ENCODE data around the gene GRIK4.
"Not testable (repeated sequence)": the region's sequence is repeated elsewhere in the genome, so short reads cannot be mapped to it uniquely, and the experiment has no call there.

GRIK4 gene

DNA sequence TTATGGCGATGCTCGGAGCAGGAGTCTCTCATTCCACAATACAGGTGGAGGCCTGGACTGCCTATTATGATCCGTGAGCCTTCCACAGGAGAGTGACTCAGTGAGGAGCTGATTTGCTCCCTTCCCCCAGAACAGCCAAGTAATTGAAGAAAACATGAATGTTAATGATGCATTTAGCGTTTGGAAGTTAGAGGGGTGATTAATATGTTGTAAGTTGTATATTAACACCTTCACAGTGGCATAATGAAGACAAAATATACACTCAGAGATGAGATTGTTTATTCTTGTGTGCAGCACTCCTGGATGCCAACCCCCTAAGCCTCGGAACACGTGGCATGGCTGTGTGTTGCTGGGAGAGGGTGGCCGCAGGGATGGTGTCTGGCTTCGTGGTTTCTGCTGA, 98.6 kb downstream of the GRIK4 start:
- DNase-seq, result no peak

DNA sequence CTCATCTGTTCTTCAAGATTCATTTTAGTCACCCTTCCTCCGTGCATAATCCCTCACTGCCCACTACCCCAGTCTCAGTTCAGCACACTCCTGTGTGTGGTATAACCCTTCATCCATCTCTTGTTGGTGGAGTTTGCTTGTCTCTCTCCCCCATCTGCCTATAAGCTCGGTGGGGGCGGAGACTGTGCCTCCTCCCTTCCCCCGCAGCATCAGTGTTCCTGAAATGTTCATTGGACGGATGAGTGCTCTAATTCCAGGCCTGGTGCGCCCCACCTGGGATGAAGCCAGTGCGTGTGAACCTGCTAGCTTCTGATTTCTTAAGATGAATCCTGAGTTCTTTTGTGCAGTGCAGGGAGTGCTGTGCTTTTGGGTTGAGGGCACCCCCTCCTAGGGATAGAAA, 100.0 kb downstream of the GRIK4 start:
- DNase-seq, result no peak

DNA sequence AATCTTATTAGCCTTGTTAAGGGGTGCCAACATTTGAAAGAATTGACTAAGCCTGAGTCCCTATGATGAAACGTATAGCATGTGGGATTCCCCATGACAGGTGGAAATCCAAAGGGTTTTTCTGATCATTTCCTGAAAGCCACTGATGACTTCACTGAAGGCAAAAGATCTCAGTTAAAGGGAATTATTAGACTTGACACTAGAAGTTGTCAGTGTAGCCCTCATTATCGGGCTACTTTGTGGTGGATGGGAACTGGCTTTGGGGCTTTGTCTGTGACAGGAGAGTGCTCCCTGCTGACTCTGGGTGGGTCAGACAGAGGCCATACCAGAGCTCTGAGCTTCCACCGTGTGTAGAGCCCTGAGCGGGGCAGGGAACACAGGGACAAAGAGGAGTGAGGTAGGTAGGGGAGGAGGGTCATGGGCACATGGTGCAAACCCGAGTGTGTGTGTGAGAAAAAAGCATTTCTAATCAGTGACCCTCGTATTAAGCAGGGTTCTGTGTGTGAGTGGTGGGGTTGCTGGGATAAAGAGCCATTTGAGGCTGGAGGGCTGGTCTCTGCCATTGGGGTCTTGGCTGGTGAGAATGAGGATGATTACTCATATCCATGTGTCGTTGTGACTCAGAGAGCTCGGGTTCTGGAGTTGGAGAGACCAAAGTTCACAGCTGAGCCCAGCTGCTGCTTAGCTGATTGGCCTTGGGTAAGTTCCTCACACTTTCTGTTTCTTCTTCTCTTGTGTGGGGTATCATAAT, 101.1 kb downstream of the GRIK4 start:
- no peak for DNase-seq

DNA sequence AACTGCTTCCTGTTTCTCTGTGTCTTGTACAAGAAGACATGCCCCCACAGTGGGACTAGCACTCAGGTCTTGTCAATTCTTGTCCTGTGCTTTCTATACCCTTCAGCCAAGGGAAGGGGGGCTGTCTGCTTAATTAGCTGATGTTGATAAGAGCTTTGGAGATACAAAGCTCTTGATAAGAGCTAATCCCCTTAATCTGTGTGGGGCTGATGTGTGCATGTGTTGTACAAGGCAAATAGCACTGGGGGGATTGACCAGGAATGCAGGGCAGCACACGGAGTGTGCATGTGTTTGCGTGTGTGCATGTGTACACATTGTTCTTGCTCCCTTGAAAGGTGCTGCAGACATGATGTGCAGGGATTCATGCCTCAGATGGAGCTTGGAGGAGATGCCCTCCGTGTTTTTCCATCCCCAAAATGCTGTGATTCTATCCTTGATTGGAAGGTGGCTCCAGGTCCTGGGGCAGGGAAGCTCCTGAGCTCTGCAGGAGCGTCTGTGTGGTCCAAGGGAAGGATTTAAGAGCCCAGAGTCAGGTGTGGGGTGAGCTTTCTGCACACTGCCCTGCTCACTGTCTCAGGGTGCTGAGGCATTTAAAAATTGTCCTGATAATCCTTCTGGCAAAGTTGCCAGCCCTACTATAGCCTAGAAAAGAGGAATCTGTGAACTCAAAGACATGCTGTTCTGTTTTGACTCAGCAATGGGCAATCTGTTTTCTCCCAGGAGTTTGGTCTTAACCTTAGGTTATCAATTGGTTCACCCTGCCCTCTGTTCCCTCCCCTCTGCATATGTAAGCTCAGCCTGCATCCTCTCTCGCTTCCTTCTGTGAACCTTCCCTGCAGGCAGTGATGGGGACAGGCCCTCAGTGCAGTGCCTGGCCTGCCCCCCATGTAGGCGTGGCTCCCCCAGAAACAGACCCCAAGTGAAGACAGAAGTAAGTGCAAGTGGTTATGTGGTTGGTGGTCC, 102.0 kb downstream of the GRIK4 start:
- no peak for DNase-seq

DNA sequence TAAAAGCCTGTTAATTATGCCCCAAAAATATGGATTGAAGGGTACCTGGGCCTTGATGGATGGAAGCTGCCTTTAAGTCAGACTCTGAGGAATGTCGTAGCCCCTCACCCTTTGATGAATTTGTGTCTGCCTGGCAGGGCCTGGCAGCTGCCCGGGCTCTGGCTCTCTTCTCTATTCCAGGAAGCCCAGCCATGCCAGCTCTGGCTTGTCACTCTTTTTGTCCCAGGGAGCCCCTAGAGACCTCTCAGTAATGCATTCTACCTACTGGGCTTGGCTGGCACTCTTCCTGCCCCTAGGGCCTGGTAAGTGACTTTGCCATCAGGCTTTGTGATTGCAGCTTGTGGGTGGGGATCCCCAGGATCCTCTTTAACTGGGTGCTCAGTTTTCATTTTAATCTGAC, 103.8 kb downstream of the GRIK4 start:
- no peak for DNase-seq

DNA sequence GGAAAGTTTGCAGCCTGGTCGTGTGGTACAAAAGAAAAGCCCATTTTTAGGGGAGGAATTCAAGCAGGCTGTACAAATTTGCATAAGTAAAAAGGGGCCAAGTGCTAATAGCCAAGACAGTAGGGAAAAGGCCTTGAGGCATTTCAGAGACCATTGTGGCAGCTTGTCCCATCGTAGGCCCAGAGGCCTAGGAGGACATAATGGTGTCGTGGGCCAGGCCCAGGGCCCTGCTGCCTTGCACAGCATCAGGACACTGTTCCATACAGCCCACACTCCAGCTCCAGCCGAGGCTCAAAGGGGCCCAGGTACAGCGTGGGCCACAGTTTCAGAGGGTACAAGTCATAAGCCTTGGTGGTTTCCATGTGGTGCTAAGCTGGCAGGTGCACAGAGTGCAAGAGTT, 106.9 kb downstream of the GRIK4 start:
- DNase-seq, result no peak

DNA sequence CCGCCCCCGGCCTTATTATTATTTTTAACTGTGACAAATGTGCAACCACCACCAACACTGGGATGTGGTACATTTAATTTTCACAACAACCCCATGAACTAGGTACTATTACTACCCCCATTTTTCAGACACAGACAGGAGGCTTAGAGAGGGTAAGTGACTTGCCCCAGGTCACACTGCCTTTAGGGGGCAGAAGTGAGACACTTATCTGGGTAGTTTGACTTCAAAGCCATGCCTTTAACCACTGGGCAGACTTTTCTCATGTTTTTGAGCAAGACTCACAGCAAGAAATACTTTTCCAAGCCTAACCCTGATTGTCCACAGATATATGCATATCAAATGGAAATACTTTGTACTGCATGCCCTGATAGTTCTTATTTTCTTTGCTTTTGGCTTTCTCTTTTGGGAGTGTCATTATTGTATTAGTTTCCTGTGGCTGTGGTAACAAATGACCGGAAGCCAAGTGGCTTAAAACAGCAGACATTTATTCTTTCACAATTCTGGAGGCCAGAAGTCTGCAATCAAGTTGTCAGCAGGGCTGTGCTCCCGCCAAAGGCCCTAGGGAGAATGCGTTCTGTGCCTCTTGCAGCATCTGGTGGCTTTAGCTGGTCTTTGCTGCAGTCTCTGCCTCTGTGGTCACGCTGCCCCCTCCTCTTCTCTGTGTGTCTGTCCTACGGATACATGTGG, 110.8 kb downstream of the GRIK4 start:
- DNase-seq, result no peak

DNA sequence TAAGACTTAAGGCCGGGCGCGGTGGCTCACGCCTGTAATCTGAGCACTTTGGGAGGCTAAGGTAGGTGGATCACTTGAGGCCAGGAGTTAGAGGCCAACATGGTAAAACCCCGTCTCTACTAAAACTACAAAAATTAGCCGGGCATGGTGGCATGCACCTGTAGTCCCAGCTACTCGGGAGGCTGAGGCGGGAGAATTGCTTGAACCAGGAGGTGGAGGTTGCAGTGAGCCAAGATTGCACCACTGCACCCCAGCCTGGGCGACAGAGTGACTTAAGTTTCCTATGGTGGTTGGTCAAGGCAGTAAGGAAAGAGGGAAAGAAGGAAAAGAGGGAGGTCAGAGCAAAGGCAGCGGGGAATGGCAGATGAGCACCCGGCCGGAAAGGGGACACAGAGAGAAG, 113.4 kb downstream of the GRIK4 start:
- not testable (repeated sequence) for DNase-seq

DNA sequence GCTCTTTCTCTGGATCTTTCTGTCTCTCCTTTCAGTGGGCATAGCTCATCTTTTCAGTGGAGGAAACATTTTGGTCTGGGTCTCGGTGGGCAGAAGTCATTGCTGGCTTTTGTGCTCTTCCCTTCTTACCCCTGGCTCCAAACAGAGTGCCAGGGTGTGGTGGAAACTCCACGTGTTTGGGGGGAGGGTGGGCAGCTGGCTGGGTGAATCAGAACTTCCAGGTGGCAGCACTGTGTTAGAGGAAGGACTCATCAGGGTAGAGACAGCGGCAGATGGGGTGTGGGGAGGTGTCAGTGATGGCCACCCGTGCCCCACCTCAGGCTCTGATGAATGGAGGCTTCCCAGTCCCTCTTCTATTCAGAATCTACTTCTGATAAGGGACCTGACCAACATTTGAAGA, 114.0 kb downstream of the GRIK4 start:
- DNase-seq, result no peak

DNA sequence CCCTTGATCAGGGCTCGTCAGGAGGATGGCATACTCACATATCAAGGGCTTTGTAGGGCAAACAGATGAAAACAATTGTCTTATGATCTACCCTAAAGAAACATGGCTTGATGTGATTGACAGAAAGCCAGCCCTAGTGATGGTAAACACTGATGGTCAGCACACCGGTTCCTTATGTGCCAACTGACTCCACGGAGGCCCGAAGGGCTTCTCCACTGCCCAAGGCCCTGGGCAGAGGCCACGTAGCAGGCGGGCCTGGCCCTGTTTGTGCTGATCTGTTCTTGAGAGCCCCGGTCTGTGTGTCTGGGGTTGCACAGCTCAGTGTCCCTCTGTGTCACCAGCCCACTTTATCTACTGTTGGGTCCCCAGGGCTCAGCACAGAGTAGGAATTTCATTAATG, 115.2 kb downstream of the GRIK4 start:
- no peak for DNase-seq

DNA sequence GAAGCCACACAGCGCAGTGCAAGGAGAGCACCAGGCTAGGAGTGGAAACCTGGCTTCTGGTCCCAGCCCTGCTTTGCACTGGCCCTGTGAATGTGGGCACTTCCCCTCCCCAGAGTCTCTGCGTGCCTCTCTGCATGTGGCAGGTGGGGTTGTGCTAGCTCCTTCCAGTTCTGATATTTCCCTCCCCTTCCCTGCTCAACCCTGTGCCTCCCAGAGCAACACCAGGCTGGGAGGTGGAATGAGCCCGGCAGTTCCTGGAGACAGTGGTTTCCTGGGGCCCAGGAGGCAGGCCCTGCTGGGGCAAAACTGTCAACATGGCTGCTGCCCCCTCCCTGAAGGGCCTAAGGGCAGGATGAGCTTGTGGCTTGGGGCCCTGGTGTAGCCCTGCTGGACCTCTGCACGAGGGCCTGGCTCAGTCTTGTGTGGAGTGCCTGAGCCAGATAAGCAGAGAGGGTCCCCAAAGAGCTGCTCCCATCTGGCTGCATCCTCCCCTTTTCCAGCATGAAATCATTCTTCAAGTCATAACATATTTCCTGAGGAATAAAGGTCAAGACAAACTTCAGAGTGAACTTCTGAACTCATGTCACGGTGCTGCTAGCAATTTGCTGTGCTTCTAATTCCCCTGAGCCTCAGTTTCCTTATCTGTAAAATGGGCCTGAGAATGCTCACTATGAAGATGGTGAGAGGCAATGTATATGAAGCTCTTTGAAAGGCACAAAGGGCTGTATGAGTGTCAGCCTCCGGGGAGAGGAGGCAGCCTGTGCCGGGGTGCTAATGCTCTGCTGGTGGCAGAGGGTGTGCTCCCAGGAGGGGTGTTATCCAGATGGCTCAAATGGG, 116.0 kb downstream of the GRIK4 start:
- no peak for DNase-seq

DNA sequence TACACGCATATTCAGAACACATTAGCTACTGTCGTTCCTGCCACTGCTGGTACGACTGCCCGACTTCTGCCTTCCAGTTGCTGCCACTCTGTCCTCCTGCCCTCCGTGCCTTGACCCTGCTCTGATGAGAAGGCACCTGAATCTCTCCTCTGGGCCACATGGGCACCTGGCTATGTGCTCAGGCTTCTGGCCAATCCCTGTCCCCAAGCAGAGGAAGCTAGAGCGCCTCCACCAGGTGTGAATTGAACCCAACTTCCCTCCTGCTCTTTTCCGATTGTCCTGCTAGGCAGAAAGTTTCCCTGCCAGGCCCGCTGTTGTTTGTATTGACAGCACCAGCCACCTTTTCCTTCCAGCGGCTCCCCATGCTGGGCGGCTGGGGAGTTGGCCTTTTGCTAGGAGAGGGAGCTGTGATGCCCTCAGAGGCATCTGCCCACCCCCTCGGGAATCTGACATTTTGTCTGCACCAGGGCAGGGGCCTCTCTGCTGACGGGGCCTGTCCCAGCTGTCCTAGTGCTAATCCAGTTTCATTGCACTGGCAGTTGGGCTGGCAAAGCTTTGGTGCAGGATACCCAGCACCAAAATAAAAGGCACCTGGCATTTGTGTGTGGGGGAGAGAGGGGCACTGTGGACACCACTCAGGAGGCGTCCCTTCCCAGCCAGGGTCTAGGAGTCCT, 118.0 kb downstream of the GRIK4 start:
- DNase-seq, result no peak

DNA sequence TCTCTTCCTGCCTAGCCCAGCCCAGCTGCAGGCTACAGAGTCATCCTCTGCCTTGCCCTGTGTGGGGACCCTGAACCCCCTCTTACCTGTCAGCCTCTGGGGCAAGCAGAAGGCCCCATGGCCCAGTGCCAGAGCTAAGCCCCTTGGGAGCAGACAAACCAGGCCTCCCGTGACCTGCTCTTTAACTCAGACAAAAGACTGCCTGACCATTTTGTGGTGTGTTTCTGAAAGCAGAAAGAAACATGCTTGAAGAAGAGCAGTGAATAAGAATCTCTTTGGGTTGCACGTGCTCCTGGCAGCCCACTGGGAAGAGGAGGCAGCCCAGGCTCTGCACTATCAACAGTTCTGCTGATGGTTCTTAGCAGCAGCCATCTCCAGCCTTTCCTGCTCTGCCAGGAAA, 118.6 kb downstream of the GRIK4 start:
- no peak for DNase-seq

DNA sequence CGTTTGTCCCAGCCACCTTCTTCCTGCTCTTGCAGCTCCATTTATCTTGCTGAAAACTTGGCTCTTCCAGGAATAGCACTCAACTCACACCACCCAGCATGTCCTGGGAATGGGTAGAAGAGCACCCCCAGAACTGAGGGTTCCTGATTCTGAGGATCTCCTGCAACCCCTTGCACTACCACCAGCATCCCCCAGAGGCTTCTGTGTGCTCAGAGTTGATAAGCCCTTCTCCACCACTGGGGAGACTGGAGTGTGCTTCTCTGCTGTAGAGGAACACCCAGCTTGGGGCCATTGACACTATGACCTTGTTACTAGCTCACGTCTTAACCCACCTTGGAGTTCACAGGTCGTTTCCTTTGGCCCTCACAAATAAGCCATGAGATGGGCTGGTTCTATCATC, 121.0 kb downstream of the GRIK4 start:
- DNase-seq, result no peak

DNA sequence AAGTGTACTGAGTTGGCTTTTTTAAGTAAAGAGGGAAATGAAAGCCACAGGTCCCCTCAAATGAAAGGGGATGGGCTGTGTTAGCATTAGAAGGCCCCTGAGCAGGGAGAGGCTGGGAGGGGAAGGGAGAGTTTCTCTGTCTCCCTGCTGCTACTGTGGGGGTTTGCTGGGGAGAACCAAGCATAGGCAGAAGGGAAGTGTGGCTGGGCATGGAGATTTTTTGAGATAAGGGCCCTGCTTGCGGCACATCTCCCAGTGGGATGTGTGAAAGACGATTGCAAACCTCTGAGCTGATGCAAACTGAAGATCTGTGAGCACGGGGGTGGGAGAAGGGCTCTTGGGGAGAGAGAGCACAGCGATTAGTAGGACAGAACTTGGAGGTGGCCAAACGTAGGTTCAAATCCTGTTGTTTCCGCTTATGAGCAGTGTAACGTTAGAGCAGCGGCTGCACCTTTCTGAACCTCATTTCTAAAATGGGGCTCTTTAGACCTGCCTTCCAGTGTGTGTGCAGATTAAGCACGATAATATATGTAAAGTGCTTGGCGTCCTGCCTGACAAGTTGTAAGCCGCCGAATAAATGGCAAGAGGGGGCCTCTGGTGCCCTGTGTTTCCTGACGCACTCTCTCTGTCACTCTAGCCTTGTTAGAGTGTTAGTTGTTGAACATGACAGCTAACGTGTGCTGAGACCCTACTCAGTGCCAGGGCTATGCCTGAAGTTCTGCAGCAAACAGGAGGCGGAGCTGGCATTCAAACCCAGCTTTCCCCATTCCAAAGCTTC, 122.3 kb downstream of the GRIK4 start:
- DNase-seq, result no peak

DNA sequence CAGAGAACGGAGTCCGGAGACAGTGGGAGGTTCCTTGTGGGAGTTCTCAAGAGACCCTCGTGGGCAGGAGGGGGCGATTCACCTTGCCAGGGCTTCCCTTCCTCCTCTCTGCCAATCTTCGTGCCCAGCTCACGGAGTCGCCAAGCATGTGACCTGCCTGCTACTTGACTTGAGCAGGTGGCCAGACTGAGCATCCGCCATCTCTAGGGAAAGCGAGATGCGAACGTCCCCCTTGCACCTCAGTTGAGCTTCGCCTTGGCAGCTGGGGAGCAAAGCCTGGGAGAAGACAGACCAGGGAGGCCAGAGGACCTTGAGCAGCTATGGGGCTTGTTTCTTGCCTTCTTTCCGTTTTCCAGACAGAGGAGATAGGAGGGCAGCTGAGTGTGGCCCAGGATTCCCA, 123.2 kb downstream of the GRIK4 start:
- no peak for DNase-seq

DNA sequence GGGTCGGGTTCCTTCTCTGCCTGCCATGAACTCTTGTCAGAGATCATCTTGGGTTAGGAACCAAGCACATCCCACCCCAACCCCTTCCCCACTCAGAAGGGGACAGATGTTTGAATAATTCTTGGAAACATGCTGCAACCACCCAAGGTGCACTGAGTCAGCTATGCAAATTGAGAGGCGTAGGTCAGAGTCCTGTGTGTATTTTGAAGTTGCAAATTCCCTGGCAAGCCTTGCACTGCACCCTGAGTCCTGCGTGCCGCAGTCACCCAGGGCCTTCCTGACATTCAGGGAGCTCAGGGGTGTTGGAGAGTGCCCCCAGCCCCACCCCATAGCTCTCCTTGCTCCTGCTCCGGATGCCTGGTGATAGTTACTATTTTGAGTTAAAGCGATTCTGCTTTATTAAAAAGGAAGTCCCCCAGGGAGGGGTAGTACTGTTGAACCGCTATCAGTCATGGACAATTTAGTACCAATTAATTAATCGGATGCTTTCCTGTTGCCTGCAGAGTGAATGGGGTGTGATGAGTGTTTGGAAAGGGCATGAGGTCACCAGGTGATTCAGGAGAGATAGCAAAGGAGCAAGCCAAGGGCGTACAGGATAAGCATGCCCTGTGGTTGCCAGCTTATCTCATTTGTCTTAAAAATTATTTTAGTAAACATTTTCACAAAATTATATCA, 123.7 kb downstream of the GRIK4 start:
- DNase-seq, result no peak

DNA sequence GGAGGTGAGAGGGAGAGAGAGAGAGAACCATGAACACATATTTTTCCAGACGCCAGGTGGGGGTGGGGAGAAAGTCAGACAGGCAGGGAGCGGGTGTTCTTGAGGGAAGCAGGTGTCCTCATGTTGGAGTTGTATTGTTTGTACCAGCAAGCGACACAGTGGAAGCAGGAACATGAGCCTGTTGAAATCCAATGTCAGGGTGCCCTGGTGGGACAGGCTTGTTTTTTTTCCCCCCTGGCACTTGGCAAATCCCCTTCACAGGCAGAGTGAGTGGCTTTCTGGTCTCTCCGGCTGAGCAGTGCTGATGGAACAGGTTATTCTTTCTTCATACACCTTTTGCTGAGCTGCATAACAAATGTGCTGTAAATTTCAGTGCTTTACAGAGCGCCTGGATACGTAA, 125.6 kb downstream of the GRIK4 start:
- DNase-seq, result no peak

DNA sequence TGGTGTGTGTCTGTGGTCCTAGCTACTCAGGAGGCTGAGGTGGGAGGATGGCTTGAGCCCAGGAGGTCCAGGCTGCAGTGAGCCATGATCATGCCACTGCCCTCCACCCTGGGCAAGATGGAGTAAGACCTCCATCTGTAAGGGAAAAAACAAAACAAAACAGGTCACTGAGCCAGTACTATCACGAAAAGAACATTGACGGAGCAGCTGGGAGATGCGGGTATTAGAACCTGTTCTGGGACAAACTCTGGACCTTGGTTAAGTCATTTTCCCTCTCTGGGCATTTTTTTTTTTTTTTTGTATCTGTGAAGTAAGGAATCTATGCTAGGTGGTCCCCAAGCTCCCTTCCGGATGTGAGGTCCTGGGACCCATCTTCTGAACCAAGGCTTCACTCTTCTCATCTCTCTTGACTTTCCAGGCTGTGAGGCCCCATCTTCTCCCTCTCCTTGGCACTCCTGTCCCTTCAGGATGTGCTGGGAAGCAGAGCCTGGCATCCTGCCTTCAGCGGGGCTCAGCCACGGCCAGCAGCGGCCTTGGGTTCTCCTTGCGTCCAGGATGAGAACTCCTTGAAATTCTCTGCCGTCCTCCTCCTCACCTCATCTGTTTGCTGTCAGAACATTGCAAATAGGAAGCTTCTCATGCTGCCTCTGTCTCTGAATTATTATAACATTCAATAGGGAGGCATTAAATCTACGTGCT, 130.8 kb downstream of the GRIK4 start:
- DNase-seq, result no peak

DNA sequence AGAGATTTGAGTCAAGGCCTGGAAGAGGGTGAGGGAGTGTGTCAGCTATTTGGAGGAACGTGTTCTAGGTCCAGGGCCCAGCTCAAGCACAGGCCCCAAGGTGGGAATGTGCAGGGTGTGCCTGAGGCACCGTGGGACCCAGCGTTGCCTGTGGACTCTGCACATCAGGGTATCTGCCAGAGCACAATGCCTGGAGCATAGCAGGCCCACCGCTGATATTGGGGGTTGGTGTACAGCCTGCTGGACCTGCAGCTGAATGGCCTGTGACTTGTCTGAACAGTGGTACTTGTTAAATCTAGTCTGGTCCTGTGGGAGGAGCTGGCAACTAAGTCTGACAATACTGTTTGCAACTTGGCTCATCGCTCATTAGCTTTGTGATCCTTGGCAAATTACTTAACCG, 131.7 kb downstream of the GRIK4 start:
- no peak for DNase-seq
